ENCODE measurements around the gene SUGCT. TPM values are rescaled to one million over a fixed set of nuclear protein-coding genes. Genes with fewer than 3 reads are reported as not detected.

SUGCT gene
- total and polyA plus RNA-seq, 4 donors = 37.9 to 152 (median 53.2) TPM

- Histone ChIP-seq H3K27me3 (ENCODE audit: control insufficient read depth in 1 of 2, insufficient read depth in 2 of 2, low read length in 1 of 2) (no peaks in the 10 kb centered on the region), H3K4me3 (ENCODE audit: low read length in 2 of 2) (no peak overlapping the region), H3K36me3 (ENCODE audit: control insufficient read depth in 1 of 2, insufficient read depth in 2 of 2, low read length in 1 of 2) (no peaks in the 10 kb centered on the region), H3K27ac (ENCODE audit: low read depth in 1 of 2, low read length in 2 of 2) (no peak overlapping the region), H3K4me1 (ENCODE audit: control insufficient read depth in 1 of 2, insufficient read depth in 2 of 2, low read length in 2 of 2) (no peaks in the 10 kb centered on the region), H3K9me3 (ENCODE audit: control insufficient read depth, low read length) (no peaks in the 10 kb centered on the region)
- ATAC-seq (ENCODE audit: low FRiP score) (no peak), DNase-seq (no peak)
- intact Hi-C loops (cut with DNase I) = no loop called here
Observed at GRCh38 chr7:40220421-40220911, 85.7 kb downstream of the SUGCT start.

- H3K9me3 ChIP-seq (ENCODE audit: control insufficient read depth, low read length) = no peaks in the 10 kb centered on the region
- H3K36me3 ChIP-seq (ENCODE audit: control insufficient read depth in 1 of 2, insufficient read depth in 2 of 2, low read length in 1 of 2) = no peaks in the 10 kb centered on the region
- no peaks in the 10 kb centered on the region for H3K27me3 ChIP-seq (ENCODE audit: control insufficient read depth in 1 of 2, insufficient read depth in 2 of 2, low read length in 1 of 2)
- no peak overlapping the region for H3K27ac ChIP-seq (ENCODE audit: low read depth in 1 of 2, low read length in 2 of 2)
- H3K4me1 ChIP-seq (ENCODE audit: control insufficient read depth in 1 of 2, insufficient read depth in 2 of 2, low read length in 2 of 2) = no peaks in the 10 kb centered on the region
- DNase-seq (no peak), ATAC-seq (ENCODE audit: low FRiP score) (peak; percentile 36)
- no peak overlapping the region for H3K4me3 ChIP-seq (ENCODE audit: low read length in 2 of 2)
- intact Hi-C loops (cut with DNase I) = no loop called here
- 70 to 82% methylated on average over 2 of the region's 2 CpGs for WGBS, 2 donors
Observed at GRCh38 chr7:40221836-40222235, 87.0 kb downstream of the SUGCT start.

- intact Hi-C loops (cut with DNase I) = no loop called here
- H3K36me3 ChIP-seq (ENCODE audit: control insufficient read depth in 1 of 2, insufficient read depth in 2 of 2, low read length in 1 of 2) = no peaks in the 10 kb centered on the region
- ATAC-seq (ENCODE audit: low FRiP score) (no peak), DNase-seq (no peak)
- WGBS, 2 donors = 46 to 48% methylated on average over 2 of the region's 2 CpGs
- no peak overlapping the region for H3K4me3 ChIP-seq (ENCODE audit: low read length in 2 of 2)
- H3K27me3 ChIP-seq (ENCODE audit: control insufficient read depth in 1 of 2, insufficient read depth in 2 of 2, low read length in 1 of 2) = no peaks in the 10 kb centered on the region
- no peaks in the 10 kb centered on the region for H3K9me3 ChIP-seq (ENCODE audit: control insufficient read depth, low read length)
- no peak overlapping the region for H3K27ac ChIP-seq (ENCODE audit: low read depth in 1 of 2, low read length in 2 of 2)
- H3K4me1 ChIP-seq (ENCODE audit: control insufficient read depth in 1 of 2, insufficient read depth in 2 of 2, low read length in 2 of 2) = no peaks in the 10 kb centered on the region
Observed at GRCh38 chr7:40223451-40224127, 88.8 kb downstream of the SUGCT start.

GRCh38 chr7:40230101-40230500 lies 95.3 kb downstream of the SUGCT start:
- H3K4me1 ChIP-seq (ENCODE audit: control insufficient read depth in 1 of 2, insufficient read depth in 2 of 2, low read length in 2 of 2) = no peaks in the 10 kb centered on the region
- H3K27ac ChIP-seq (ENCODE audit: low read depth in 1 of 2, low read length in 2 of 2) = no peak overlapping the region
- 45 to 61% methylated on average over 4 of the region's 4 CpGs for WGBS, 2 donors
- no peaks in the 10 kb centered on the region for H3K9me3 ChIP-seq (ENCODE audit: control insufficient read depth, low read length)
- H3K4me3 ChIP-seq (ENCODE audit: low read length in 2 of 2) = no peak overlapping the region
- intact Hi-C loops (cut with DNase I) = loop anchor here (5.0 to 10.0 kb wide), 4 partner anchors 95 to 1477 kb away; partner anchors contain the start of gene INHBA (in 1 of the 2)
- DNase-seq (no peak), ATAC-seq (ENCODE audit: low FRiP score) (no peak)
- H3K27me3 ChIP-seq (ENCODE audit: control insufficient read depth in 1 of 2, insufficient read depth in 2 of 2, low read length in 1 of 2) = no peaks in the 10 kb centered on the region
- H3K36me3 ChIP-seq (ENCODE audit: control insufficient read depth in 1 of 2, insufficient read depth in 2 of 2, low read length in 1 of 2) = no peaks in the 10 kb centered on the region

- no peak overlapping the region for H3K4me3 ChIP-seq (ENCODE audit: low read length in 2 of 2)
- no peaks in the 10 kb centered on the region for H3K27me3 ChIP-seq (ENCODE audit: control insufficient read depth in 1 of 2, insufficient read depth in 2 of 2, low read length in 1 of 2)
- intact Hi-C loops (cut with DNase I) = loop anchor here (5.0 to 10.0 kb wide), 4 partner anchors 93 to 1476 kb away; partner anchors contain the start of gene INHBA (in 1 of the 2)
- WGBS, 2 donors = 95% methylated on average over 1 of the region's 1 CpG
- ATAC-seq (ENCODE audit: low FRiP score) = no peak
- H3K4me1 ChIP-seq (ENCODE audit: control insufficient read depth in 1 of 2, insufficient read depth in 2 of 2, low read length in 2 of 2) = no peaks in the 10 kb centered on the region
- H3K9me3 ChIP-seq (ENCODE audit: control insufficient read depth, low read length) = no peaks in the 10 kb centered on the region
- no peak overlapping the region for H3K27ac ChIP-seq (ENCODE audit: low read depth in 1 of 2, low read length in 2 of 2)
- DNase-seq = no peak
- no peaks in the 10 kb centered on the region for H3K36me3 ChIP-seq (ENCODE audit: control insufficient read depth in 1 of 2, insufficient read depth in 2 of 2, low read length in 1 of 2)
Observed at GRCh38 chr7:40231796-40232195, 97.0 kb downstream of the SUGCT start.

- WGBS, 2 donors = 20 to 24% methylated on average over 7 of the region's 7 CpGs
- H3K4me3 ChIP-seq (ENCODE audit: low read length in 2 of 2) = no peak overlapping the region
- no peaks in the 10 kb centered on the region for H3K9me3 ChIP-seq (ENCODE audit: control insufficient read depth, low read length)
- H3K36me3 ChIP-seq (ENCODE audit: control insufficient read depth in 1 of 2, insufficient read depth in 2 of 2, low read length in 1 of 2) = no peaks in the 10 kb centered on the region
- ATAC-seq (ENCODE audit: low FRiP score) (no peak), DNase-seq (no peak)
- H3K4me1 ChIP-seq (ENCODE audit: control insufficient read depth in 1 of 2, insufficient read depth in 2 of 2, low read length in 2 of 2) = no peaks in the 10 kb centered on the region
- H3K27me3 ChIP-seq (ENCODE audit: control insufficient read depth in 1 of 2, insufficient read depth in 2 of 2, low read length in 1 of 2) = no peaks in the 10 kb centered on the region
- intact Hi-C loops (cut with DNase I) = loop anchor here (5.0 to 10.0 kb wide), 4 partner anchors 92 to 1475 kb away; partner anchors contain the start of gene INHBA (in 1 of the 2)
- no peak overlapping the region for H3K27ac ChIP-seq (ENCODE audit: low read depth in 1 of 2, low read length in 2 of 2)
Observed at GRCh38 chr7:40232242-40232893, 97.6 kb downstream of the SUGCT start.

- no peak for ATAC-seq (ENCODE audit: low FRiP score)
- H3K4me3 ChIP-seq (ENCODE audit: low read length in 2 of 2) = no peak overlapping the region
- H3K36me3 ChIP-seq (ENCODE audit: control insufficient read depth in 1 of 2, insufficient read depth in 2 of 2, low read length in 1 of 2) = no peaks in the 10 kb centered on the region
- H3K9me3 ChIP-seq (ENCODE audit: control insufficient read depth, low read length) = no peaks in the 10 kb centered on the region
- no peak for DNase-seq
- no peaks in the 10 kb centered on the region for H3K4me1 ChIP-seq (ENCODE audit: control insufficient read depth in 1 of 2, insufficient read depth in 2 of 2, low read length in 2 of 2)
- H3K27me3 ChIP-seq (ENCODE audit: control insufficient read depth in 1 of 2, insufficient read depth in 2 of 2, low read length in 1 of 2) = no peaks in the 10 kb centered on the region
- no peak overlapping the region for H3K27ac ChIP-seq (ENCODE audit: low read depth in 1 of 2, low read length in 2 of 2)
- intact Hi-C loops (cut with DNase I) = loop anchor here (5.0 to 10.0 kb wide), 4 partner anchors 91 to 1473 kb away; partner anchors contain the start of gene INHBA (in 1 of the 2)
- 76 to 84% methylated on average over 4 of the region's 4 CpGs for WGBS, 2 donors
Observed at GRCh38 chr7:40234046-40234445, 99.2 kb downstream of the SUGCT start.

- 95 to 96% methylated on average over 8 of the region's 8 CpGs for WGBS, 2 donors
- ATAC-seq (ENCODE audit: low FRiP score) (no peak), DNase-seq (no peak)
- Histone ChIP-seq H3K9me3 (ENCODE audit: control insufficient read depth, low read length) (no peaks in the 10 kb centered on the region), H3K27me3 (ENCODE audit: control insufficient read depth in 1 of 2, insufficient read depth in 2 of 2, low read length in 1 of 2) (no peaks in the 10 kb centered on the region), H3K4me1 (ENCODE audit: control insufficient read depth in 1 of 2, insufficient read depth in 2 of 2, low read length in 2 of 2) (no peaks in the 10 kb centered on the region), H3K4me3 (ENCODE audit: low read length in 2 of 2) (no peak overlapping the region), H3K27ac (ENCODE audit: low read depth in 1 of 2, low read length in 2 of 2) (no peak overlapping the region), H3K36me3 (ENCODE audit: control insufficient read depth in 1 of 2, insufficient read depth in 2 of 2, low read length in 1 of 2) (no peaks in the 10 kb centered on the region)
- intact Hi-C loops (cut with DNase I) = loop anchor here (5.0 to 10.0 kb wide), 4 partner anchors 90 to 1473 kb away; partner anchors contain the start of gene INHBA (in 1 of the 2)
Observed at GRCh38 chr7:40234666-40235065, 99.9 kb downstream of the SUGCT start.
